ENCODE data around the gene DNAAF9.
"Not testable (repeated sequence)": the region's sequence is repeated elsewhere in the genome, so short reads cannot be mapped to it uniquely, and the experiment has no call there.

DNAAF9 gene

DNA sequence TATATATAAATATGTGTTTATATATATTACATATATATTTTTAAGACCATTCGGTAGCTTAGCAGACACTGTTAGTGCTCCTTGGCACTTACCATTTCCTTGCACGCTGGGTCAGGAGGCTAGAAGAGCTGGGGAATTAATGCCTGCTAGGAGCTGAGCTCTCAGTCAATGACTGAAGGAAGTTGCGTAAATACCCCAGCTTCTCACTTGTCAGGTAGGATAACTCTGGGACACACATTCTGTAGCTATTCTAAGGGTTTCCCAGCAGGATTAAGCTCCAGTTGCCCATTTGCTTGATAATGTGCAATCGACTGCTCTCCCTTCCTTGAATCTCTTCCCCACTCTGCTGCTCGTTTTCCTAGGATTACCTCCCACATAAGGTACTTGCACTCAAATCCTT lies 15.7 kb upstream of the DNAAF9 start:
- TF ChIP-seq, protein P1, sequence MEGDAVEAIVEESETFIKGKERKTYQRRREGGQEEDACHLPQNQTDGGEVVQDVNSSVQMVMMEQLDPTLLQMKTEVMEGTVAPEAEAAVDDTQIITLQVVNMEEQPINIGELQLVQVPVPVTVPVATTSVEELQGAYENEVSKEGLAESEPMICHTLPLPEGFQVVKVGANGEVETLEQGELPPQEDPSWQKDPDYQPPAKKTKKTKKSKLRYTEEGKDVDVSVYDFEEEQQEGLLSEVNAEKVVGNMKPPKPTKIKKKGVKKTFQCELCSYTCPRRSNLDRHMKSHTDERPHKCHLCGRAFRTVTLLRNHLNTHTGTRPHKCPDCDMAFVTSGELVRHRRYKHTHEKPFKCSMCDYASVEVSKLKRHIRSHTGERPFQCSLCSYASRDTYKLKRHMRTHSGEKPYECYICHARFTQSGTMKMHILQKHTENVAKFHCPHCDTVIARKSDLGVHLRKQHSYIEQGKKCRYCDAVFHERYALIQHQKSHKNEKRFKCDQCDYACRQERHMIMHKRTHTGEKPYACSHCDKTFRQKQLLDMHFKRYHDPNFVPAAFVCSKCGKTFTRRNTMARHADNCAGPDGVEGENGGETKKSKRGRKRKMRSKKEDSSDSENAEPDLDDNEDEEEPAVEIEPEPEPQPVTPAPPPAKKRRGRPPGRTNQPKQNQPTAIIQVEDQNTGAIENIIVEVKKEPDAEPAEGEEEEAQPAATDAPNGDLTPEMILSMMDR (IDR thresholded peaks at IDR 0.05; ENCODE audit: low read depth, low read length) = no peak
- no peak overlapping the region for H3K4me3 ChIP-seq (ENCODE audit: low read depth, low read length)

- TF ChIP-seq, protein P1 (IDR thresholded peaks at IDR 0.05; ENCODE audit: low read depth, low read length) = no peak
These were observed 14.5 kb upstream of the DNAAF9 start for GRCh38 chr20:3421985-3422384.

DNA sequence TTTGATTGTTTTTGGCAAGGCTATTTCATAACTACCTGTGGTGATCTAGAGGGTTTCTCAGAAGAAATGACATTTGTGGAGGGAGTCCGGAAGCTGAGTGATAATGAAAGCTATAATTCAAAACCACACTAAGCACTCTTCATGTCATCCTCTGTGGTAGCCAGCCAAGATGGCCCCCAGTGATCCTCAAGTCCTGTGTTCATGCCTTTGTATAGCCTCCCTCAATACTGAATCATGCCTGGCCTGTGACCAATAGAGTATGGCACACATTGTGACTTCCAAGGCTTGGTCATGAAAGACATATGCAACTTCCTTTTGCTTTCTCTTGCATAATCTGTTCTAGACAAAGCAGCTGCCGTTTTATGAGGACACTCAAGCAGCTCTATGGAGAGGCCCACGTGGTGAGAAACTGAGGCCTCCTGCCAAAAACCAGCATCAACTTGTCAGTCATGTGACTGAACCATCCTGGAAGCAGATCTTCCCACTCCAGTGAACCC lies 12.8 kb upstream of the DNAAF9 start:
- TF ChIP-seq, protein P1 (IDR thresholded peaks at IDR 0.05; ENCODE audit: low read depth, low read length) = no peak
- no peak overlapping the region for H3K4me3 ChIP-seq (ENCODE audit: low read depth, low read length)

More at GRCh38 chr20:3421985-3422384, 14.5 kb upstream of the DNAAF9 start:
- H3K4me3 ChIP-seq (ENCODE audit: low read depth, low read length) = no peak overlapping the region

DNA sequence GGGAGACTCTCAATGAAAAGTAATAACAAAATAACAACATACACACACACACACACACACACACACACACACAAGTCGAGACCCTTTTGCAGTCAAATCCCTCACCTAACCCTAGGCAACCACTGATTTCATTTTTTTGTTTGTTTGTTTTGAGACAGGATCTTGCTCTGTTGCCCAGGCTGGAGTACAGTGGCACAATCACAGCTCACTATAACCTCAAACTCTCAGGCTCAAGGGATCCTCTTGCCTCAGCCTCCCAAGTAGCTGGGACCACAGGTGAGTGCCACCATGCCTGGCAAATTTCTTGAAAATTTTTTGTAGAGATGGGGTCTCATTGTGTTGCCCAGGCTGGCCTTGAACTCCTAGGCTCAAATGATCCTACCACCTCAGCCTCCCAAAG lies 10.7 kb upstream of the DNAAF9 start:
- H3K4me3 ChIP-seq (ENCODE audit: low read depth, low read length) = not testable (repeated sequence)

GRCh38 chr20:3414122-3414521 lies 6.7 kb upstream of the DNAAF9 start:
- TF ChIP-seq, protein P1 (IDR thresholded peaks at IDR 0.05; ENCODE audit: low read depth, low read length) = no peak
- H3K4me3 ChIP-seq (ENCODE audit: low read depth, low read length) = no peak overlapping the region

- TF ChIP-seq, protein P1 (IDR thresholded peaks at IDR 0.05; ENCODE audit: low read depth, low read length) = no peak
- H3K4me3 ChIP-seq (ENCODE audit: low read depth, low read length) = no peak overlapping the region
These were observed 6.0 kb upstream of the DNAAF9 start for GRCh38 chr20:3413393-3413889.

DNA sequence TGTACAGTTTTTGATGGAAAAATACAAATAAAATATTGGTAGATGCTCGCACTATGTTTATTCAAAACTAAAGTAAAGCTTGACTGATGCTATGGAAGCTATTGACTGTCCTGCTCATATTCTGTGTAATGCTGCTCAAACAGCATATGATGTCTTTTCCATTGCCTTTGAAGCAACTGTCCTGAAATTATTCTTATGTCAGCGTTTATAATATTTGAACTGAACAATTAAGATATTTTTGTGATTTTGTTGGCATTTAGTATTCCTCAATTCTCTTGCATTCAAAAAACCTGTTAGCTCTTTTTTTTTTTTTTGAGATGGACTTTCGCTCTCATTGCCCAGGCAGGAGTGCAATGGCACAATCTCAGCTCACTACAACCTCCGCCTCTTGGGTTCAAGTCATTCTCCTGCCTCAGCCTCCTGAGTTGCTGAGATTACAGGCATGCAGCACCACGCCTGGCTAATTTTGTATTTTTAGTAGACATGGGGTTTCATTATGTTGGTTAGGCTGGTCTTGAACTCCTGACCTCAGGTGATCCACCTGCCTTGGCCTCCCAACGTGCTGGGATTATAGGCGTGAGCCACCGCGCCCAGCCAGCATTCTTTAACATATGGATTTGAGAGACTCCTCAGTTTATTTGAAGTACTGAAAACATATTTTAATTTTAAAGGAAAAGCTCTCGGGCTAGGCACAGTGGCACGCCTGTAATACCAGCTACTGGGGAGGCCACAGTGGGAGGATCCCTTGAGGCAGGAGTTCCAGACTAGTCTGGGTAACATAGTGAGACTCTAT lies 5.3 kb upstream of the DNAAF9 start:
- H3K4me3 ChIP-seq (ENCODE audit: low read depth, low read length) = no peak overlapping the region
- TF ChIP-seq, protein P1 (IDR thresholded peaks at IDR 0.05; ENCODE audit: low read depth, low read length) = no peak

Measured in WI38 (cell line).